Neural progenitor cell (in vitro differentiated cells): ENCODE measurements around the gene DOK7. TPM values are rescaled to one million over a fixed set of nuclear protein-coding genes. Genes with fewer than 3 reads are reported as not detected.

Source experiments
- DNase-seq: peaks from one replicate; pipeline ENCODE4 v3.0.0-alpha.2; 2016; ENCODE audit warnings: low spot score
- H2AFZ ChIP-seq: fragments of 200-600 bp; sonication (generic); replicated peaks from 2 replicates; pipeline ENCODE4 v1.6.1; 2016; ENCODE audit warnings: antibody characterized with exemption
- H3F3A ChIP-seq: fragments of 200-600 bp; sonication (generic); 2 replicates; pipeline ENCODE4 v1.6.1; 2016; ENCODE audit warnings: antibody characterized with exemption, low read depth
- H3K27ac ChIP-seq: fragments of 200-600 bp; sonication (generic); 2 replicates; pipeline ENCODE4 v1.5.1; 2016; ENCODE audit warnings: mild to moderate bottlenecking
- H3K27me3 ChIP-seq: fragments of 200-600 bp; sonication (generic); 2 replicates; pipeline ENCODE4 v1.6.1; 2016; ENCODE audit warnings: mild to moderate bottlenecking, moderate library complexity
- H3K36me3 ChIP-seq: fragments of 200-600 bp; sonication (generic); 2 replicates; pipeline ENCODE4 v1.5.1; 2016
- H3K4me1 ChIP-seq: fragments of 200-600 bp; sonication (generic); 2 replicates; pipeline ENCODE4 v1.6.1; 2016; ENCODE audit warnings: mixed run types
- H3K4me2 ChIP-seq: fragments of 200-600 bp; sonication (generic); 2 replicates; pipeline ENCODE4 v1.6.1; 2016
- H3K4me3 ChIP-seq: fragments of 200-600 bp; sonication (generic); 2 replicates; pipeline ENCODE4 v1.5.1; 2016
- H3K79me2 ChIP-seq: fragments of 200-600 bp; sonication (generic); 2 replicates; pipeline ENCODE4 v1.6.1; 2016; ENCODE audit warnings: low read depth
- H3K9ac ChIP-seq: fragments of 200-600 bp; sonication (generic); 2 replicates; pipeline ENCODE4 v1.6.1; 2016
- H3K9me3 ChIP-seq: fragments of 200-600 bp; sonication (generic); 2 replicates; pipeline ENCODE4 v1.5.1; 2016; ENCODE audit warnings: low read depth
- H4K20me1 ChIP-seq: fragments of 200-600 bp; sonication (generic); 2 replicates; pipeline ENCODE4 v1.6.1; 2016; ENCODE audit warnings: low read depth
- H3K27ac Mint-ChIP-seq: 3 replicates; pipeline ENCODE4 v1.8.0; 2021; ENCODE audit warnings: mixed read lengths
- H3K27me3 Mint-ChIP-seq: 2 replicates; pipeline ENCODE4 v1.8.0; 2022; ENCODE audit warnings: low read depth, mild to moderate bottlenecking, inconsistent platforms, moderate library complexity, mixed read lengths; ENCODE audit not compliant: insufficient read depth
- H3K36me3 Mint-ChIP-seq: 3 replicates; pipeline ENCODE4 v1.8.0; 2021; ENCODE audit warnings: mixed read lengths
- H3K4me1 Mint-ChIP-seq: 3 replicates; pipeline ENCODE4 v1.8.0; 2021; ENCODE audit warnings: mixed read lengths
- H3K4me3 Mint-ChIP-seq: 3 replicates; pipeline ENCODE4 v1.8.0; 2021; ENCODE audit warnings: mild to moderate bottlenecking, moderate library complexity, mixed read lengths
- H3K9me3 Mint-ChIP-seq: 3 replicates; pipeline ENCODE4 v1.8.0; 2020; ENCODE audit warnings: mixed read lengths
- CTCF ChIP-seq: fragments of 200-600 bp; sonication (generic); IDR thresholded peaks from 2 replicates; pipeline ENCODE4 v1.5.1; 2017; ENCODE audit warnings: antibody characterized with exemption, mild to moderate bottlenecking
- EZH2 ChIP-seq: fragments of 200-600 bp; sonication (generic); IDR thresholded peaks from 2 replicates; pipeline ENCODE4 v1.6.1; 2017; ENCODE audit warnings: antibody characterized with exemption, mild to moderate bottlenecking, moderate library complexity
- EZH2phosphoT487 ChIP-seq: fragments of 200-600 bp; sonication (generic); IDR thresholded peaks from 2 replicates; pipeline ENCODE4 v1.6.1; 2017; ENCODE audit warnings: antibody characterized with exemption
- total RNA-seq: library from RNA; depleted of rRNA; stranded (reverse); fragments of >200 nt; gene quantifications from 2 replicates; pipeline ENCODE4 v1.2.3, GENCODE V29; 2015; ENCODE audit warnings: low replicate concordance

DOK7 gene
- total RNA-seq, 1 donor from 2014 or later, result not detected

GRCh38 chr4:3442959-3443749 is 20.0 kb upstream of the DOK7 start:
- no peak overlapping the region for H3K27ac Mint-ChIP-seq
- H3K4me3 ChIP-seq, result no peak overlapping the region
- H2AFZ ChIP-seq, result no peak overlapping the region
- TF ChIP-seq CTCF (peak; percentile 97), EZH2phosphoT487 (no peak)
- no peak overlapping the region for H3K4me3 Mint-ChIP-seq
- DNase-seq, result peak; percentile 74
- H3K4me1 ChIP-seq, result no peaks in the 10 kb centered on the region
- H3K27me3 Mint-ChIP-seq, result peaks cover 6% of the 10 kb centered on the region
- H3K4me2 ChIP-seq, result no peak overlapping the region
- no peak overlapping the region for H3K9ac ChIP-seq
- H3K27ac ChIP-seq, result no peak overlapping the region
- no peaks in the 10 kb centered on the region for H3K36me3 Mint-ChIP-seq
- H3K4me1 Mint-ChIP-seq, result no peaks in the 10 kb centered on the region
- H3K27me3 ChIP-seq, result no peaks in the 10 kb centered on the region
- no peaks in the 10 kb centered on the region for H4K20me1 ChIP-seq
- H3K9me3 Mint-ChIP-seq, result no peaks in the 10 kb centered on the region
- H3F3A ChIP-seq, result no peaks in the 10 kb centered on the region
- H3K9me3 ChIP-seq, result no peaks in the 10 kb centered on the region
- no peaks in the 10 kb centered on the region for H3K79me2 ChIP-seq
- H3K36me3 ChIP-seq, result no peaks in the 10 kb centered on the region

- H3K9ac ChIP-seq, result no peak overlapping the region
- H4K20me1 ChIP-seq, result no peaks in the 10 kb centered on the region
- Mint-ChIP-seq H3K4me3 (no peak overlapping the region), H3K36me3 (no peaks in the 10 kb centered on the region), H3K9me3 (no peaks in the 10 kb centered on the region), H3K4me1 (peaks cover 4% of the 10 kb centered on the region), H3K27me3 (peaks cover 7% of the 10 kb centered on the region), H3K27ac (no peak overlapping the region)
- H3K27me3 ChIP-seq, result no peaks in the 10 kb centered on the region
- no peaks in the 10 kb centered on the region for H3K4me1 ChIP-seq
- no peak overlapping the region for H3K4me3 ChIP-seq
- H2AFZ ChIP-seq, result no peak overlapping the region
- no peak overlapping the region for H3K4me2 ChIP-seq
- TF ChIP-seq EZH2 (no peak), CTCF (no peak), EZH2phosphoT487 (no peak)
- no peak overlapping the region for H3K27ac ChIP-seq
- no peaks in the 10 kb centered on the region for H3K9me3 ChIP-seq
- DNase-seq, result no peak
- no peaks in the 10 kb centered on the region for H3F3A ChIP-seq
- H3K36me3 ChIP-seq, result no peaks in the 10 kb centered on the region
- no peaks in the 10 kb centered on the region for H3K79me2 ChIP-seq
These were observed 19.3 kb upstream of the DOK7 start for GRCh38 chr4:3443750-3444309.

- no peak overlapping the region for H2AFZ ChIP-seq
- no peaks in the 10 kb centered on the region for H3K36me3 Mint-ChIP-seq
- H3K79me2 ChIP-seq, result no peaks in the 10 kb centered on the region
- no peak overlapping the region for H3K9ac ChIP-seq
- H3K27me3 ChIP-seq, result no peaks in the 10 kb centered on the region
- no peak for TF ChIP-seq EZH2
- H3K4me2 ChIP-seq, result no peak overlapping the region
- peaks cover 8% of the 10 kb centered on the region for H3K27me3 Mint-ChIP-seq
- H3K27ac Mint-ChIP-seq, result no peak overlapping the region
- DNase-seq, result no peak
- no peak overlapping the region for H3K4me3 ChIP-seq
- H3K4me1 ChIP-seq, result no peaks in the 10 kb centered on the region
- H3K4me3 Mint-ChIP-seq, result no peak overlapping the region
- peaks cover 4% of the 10 kb centered on the region for H3K4me1 Mint-ChIP-seq
- no peaks in the 10 kb centered on the region for H4K20me1 ChIP-seq
- no peaks in the 10 kb centered on the region for H3F3A ChIP-seq
- no peaks in the 10 kb centered on the region for H3K9me3 ChIP-seq
- H3K36me3 ChIP-seq, result no peaks in the 10 kb centered on the region
- no peaks in the 10 kb centered on the region for H3K9me3 Mint-ChIP-seq
- no peak overlapping the region for H3K27ac ChIP-seq
These were observed 18.6 kb upstream of the DOK7 start for GRCh38 chr4:3444351-3445110.
